NCI-H1105 treated with DMSO at 0.1 percent for 48 hours (cell line): ENCODE results near the gene CCDC177.

ENCODE experiments used
- DNase-seq: peaks from one replicate; lab custom pipeline; 2025; lab: John Stamatoyannopoulos, UW

The CCDC177 gene

DNA sequence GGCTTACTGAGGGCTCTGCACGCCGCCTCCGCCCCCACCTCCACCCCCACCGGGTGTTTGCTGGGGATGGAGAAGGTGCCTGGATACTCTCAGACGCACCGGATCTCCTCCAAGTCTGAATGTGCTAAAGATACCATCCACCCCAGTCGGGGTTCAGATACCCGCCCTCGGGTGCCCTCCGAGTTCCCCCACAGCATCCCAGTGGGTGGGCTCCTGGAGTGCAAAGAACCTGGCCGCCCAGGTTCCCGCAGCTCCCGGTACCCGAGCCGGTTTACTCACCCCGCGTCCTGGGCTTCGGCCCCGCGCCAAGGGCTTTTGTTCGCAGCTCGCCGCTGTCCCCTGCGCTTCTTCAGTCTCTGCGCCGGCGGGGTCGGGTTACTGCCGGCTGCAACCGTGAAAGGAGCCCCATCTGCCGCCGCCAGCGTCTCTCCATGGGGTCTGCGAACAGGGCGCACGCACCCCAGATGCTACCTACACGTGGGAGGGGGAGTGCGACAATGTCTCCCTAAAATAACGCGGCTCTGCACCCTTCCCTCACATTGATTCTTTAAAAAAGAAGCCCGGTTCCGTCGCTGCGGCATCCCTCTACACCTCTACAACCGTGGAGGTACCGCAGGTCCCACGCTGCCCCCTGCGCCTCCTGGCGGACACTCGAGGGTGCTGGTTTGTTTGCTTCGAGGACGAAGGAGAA, at the start of gene CCDC177:
CCDC177 (minus strand) TSS at position 609 of the 691 bp plus-strand sequence. CDS start 1,249 bp downstream, outside the sequence.
- peak; percentile 88 for DNase-seq

DNA sequence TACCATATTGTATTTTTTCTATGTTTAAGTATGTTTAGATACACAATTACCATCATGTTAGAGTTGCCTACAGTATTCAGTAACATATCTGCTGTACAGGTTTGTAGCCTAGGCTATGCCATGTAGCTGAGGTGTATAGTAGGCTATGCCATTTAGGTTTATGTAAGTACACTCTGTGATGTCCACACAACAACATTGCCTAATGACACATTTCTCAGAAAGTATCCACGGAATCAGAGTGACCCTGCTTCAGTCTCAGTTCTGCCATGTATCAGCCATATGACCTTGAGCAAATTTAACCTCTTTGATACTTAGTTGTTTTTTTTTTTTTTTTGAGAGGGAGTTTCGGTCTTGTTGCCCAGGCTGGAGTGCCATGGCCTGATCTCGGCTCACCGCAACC, 49.5 kb upstream of the CCDC177 start:
- no peak for DNase-seq

DNA sequence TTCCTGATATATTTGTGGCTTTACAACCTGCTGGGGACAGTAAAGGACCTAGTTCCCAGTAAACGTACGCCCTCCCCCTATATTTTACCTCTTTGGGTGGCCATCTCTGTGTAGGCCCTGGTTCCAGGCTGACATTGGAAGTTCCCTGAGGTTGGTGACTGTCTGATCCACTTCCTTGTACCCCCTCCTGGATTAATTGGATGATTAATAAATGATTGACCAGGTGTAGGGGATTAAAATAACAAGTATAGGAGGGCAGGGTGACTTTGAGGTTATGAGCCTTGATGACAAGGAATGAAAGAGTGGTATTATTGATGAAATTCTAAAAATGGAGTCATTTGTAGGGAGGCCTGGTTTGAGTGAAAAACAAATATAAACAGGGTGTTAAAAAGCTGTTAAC, 46.3 kb upstream of the CCDC177 start:
- no peak for DNase-seq

DNA sequence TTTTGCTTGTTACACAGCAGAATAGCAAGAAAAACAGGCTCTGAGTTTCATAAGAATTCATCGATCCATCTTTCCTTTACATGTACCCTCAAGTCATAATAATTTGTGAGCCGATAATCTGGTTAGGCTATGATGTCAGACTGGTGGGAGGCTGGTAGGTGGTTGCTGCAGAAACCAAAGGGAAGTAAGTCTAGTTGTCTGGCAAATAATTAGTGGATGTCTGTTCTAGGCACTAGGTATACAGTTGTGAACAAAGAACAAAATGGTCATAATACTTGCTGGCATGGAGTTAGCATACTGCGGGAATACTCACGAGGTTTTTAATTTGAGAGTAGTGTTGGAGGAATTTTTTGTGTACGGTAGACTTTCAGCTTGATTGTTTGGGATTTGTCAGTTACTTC, 45.5 kb upstream of the CCDC177 start:
- DNase-seq = no peak

DNA sequence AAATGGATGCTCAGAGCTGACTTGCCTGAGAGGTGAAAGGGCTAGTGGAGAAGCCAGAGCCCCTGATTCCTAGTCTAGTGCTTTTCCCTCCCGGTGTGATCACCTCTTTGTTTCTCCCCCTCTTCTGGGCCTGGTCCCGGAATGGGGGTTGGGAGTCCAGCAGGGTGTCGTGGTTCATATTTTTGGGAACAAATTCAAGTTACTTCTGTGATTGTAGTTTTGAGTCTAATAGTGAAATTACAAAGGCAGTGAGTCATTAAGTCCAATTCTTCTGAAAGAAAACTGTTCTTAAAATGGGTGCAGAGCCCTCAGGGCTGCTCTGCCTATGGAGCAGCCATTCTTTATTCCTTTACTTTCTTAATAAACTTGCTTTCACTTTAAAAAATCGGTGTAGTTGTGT, 44.3 kb upstream of the CCDC177 start:
- DNase-seq = no peak

DNA sequence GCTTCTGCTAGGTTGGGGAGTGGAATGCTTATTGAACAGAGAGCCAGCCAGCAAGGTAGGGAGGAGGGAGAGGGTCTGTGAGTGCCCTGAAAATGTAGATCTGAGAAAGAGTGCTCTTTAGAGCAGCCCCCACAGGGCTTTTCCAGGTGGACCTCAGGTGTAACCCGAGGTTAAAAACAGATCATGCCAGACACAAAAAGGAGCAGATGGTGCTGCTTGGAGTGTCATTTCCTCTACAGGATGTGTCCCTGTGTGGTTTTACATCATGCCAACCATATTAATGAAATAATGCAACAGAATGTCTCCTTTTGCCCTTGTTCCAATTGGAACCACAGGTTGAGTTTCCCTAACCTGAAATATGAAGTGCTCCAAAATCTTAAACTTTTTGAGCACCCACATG, 43.1 kb upstream of the CCDC177 start:
- no peak for DNase-seq

DNA sequence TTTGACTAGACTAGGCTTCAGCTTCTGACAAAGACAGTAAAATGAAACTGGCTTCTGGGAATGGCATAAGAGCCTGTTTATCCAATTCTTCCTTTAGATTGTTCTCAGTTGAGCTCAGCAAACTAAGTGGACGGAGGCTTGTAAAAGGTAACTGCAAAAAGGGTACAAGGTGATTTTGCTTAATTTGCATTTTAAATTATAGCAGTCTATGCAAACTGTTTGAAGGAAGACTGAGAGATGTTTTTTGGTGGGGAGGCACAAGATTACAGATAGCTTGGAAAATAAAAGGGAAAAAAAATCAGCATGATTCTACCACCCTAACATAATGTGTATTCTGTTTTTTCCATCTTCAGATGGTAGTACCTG, 41.7 kb upstream of the CCDC177 start:
- no peak for DNase-seq

DNA sequence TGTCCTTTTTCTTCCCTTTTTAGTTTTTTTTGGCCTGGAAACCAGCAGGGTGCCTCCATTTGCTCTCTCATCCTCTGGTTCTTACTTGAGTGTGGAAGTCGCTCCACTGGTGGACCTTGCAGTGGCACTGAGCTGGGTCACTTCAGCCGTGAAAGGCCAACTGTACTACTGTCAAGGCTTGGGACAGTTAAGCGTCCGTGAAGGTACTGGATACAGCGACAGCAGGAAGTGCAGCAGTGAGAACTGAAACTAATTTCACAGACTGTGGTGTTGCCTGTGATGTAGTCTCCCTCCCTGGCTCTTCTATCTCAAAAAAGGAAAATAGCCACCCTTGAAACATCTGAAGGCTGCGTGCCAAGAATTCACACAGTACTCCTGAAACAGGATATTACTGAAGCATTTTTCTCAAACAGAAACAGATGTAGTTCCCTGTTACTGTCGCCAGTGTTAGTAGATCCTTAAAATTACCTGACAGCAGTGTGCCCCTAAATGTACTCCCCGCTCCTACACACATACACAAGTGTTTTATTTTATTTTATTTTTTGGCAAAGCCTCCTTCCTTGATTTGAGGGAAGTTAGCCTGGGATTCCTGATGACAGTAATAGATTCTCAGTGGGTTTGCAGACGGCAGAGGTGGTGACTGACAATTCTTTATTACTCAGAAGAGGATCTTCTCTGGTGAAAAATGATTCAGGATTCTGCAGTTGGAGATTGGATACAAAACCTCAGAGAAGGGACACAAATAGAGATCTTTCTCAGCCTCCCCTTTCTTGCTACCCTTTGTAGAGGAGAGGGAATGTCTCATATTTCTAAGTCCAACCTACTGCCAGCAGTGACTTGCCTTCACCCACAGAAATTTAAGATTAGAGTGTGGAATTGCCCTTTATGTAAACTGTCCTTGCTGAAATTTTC, 41.1 kb upstream of the CCDC177 start:
- DNase-seq = peak; percentile 85

DNA sequence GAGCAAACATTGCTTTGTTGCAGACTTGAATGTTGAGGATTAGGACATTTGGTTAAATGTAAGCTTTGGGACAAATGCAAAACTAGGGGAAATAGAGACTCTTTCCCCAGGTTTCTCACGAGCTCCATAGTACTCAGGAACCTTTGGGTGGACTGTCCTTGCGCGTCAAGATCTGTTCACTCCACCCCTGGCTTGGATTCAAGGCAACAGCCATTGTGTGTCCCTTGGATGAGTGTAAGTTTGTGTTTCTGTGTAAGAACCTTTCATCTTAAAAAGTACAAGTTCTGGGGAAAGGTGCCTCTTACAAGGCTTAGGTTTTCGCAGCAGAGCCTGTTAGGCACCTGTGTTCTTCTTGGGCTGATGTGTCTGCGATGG, 40.4 kb upstream of the CCDC177 start:
- no peak for DNase-seq

DNA sequence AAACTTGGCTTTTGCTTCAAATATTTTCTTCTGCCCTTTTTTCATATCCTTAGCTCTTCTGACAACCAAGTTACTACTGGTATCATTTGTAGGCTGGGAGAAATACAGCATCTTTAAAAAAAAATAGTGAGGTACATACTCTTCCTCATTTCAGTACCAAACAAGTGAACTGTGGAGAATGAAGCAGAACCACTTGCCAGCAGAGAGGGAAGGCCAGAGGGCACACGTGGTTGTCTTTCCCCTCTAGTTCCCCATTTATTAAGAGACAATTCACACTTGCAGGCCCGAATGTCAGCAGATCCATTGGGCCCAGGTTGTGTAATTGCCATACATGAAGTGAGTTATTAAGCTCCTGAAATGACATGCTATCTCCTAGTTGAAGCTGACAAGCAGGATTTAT, 39.9 kb upstream of the CCDC177 start:
- DNase-seq = no peak

DNA sequence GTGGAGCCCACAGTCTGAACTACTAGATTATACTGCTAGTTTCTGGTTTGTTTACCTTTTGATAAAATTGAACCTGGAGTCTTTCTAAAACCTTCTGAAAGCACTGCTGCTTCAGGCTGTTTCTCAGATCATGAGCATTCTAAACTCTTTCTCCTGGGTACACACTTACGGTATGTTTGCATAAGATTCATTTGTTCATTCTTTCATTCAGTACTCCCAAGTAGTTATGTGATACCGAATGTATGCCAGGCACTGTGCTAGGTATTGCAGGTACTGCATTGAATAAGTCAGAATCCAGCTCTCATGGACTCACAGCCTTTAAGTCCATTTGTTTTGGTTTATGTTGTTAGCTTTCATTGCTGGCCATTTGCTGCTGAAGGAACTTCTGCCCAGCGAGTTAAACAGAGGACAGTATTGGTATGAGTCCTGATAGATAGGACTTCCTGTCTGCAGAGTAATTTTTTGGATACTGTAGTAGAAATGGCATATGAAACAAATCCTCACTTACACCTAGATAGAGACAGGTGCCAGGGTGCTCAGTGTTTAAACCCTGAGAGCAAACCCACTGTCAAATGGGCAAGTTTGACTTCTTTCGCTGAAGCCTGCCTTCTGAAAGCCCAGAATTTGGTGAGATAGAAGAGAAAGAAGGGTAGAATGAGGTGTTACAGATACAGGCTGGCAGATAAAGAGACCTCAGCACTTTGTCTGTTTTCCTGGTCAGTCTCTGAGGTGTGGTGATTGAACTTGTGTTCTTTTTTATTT, 38.8 kb upstream of the CCDC177 start:
- no peak for DNase-seq

DNA sequence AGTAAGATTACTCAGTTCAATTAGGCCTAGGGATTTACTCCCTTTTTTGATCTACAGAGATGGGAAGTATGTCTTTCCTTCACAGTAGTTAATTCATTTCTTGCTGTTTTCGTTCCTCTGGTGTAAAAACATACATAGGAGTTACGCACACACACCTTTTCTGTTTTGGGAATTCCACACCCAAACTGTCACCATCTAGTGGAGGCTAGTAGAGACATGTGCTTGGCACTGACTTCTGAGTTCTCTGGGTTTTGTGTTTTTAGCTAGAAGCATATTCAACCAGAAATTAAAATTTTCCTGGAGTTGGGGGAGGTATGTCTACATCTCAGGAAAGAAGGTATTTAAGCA, 38.1 kb upstream of the CCDC177 start:
- DNase-seq = peak; percentile 55

DNA sequence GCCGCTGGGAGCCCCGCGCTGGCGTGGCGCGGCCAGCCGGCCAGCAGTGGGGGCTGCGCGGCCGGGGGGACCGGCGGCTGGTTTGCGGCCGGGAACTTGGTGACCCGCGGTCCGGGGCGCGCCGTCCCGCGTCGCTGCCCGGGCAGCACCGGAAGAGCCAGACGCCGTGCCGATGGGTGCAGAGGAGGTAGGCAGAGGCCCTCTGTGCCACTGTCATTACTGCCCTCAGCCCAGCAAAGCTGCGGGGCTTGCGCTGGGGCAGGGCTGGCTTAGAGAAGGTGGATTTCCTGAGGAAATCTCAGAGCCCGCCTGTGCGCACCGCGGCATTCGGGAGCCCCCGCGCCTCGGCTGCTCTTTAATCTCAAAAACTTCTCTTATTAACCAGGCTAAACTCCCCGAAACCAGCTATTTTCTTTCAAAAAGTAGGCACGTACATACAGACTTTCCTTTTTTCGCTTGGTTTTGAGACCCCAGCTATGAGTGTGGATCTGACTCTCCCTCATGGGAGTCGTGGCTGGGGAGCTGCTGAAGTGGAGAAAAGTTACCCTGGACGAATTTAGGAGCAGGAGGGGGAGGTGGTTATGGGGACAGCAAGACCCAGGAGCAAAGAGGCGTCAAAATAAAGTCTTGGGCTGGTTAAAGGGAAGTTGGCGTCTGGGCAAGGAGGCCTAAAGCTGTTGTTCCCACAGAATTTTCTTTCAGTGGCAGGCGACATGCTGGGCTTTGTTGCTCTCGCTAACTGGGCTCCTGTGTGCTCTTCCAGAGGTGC, 37.5 kb upstream of the CCDC177 start:
- DNase-seq = peak; percentile 55

DNA sequence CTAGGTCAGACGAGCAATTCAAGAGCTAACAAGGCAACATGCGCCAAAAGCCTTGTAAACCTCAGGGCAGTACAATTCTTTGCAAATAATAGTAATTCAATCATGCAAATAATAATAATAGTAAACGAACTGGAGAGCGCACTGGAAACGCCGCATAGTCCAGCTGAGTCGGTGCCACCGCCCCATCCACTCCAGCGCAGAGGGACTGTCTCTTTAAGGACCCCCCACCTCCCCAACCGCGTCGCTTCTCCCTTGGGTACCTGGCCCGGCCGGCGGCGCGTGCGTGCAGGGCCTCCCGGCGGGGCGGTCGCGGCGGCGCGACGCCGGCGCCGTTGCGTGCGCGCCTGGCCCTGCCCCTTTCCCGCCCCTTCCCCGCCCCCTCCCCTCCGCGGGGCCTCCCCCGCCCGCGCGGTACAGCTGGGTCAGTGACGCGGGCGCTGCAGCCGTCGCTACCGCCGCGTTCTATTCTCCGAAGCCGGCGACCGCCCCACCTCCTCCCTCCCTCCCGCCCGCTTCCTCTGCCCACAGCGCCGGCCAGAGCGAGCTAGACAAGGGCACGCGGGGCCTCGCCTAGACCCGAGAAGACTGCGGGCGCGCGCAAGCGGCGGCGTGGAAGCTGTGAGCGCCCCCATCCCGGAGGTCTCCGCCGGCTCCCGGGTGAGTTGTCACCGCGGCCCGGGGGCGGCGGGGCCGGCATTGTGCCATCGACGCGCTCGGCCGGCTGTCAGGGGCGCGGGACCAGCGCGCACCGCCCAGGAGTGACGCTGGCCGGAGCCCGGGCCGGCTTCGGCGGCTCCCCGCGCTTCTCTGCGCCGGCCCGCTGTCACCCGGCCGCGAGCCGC, 36.7 kb upstream of the CCDC177 start, which contains the start of gene SUSD6:
SUSD6 (plus strand) TSS at position 425 of the 842 bp plus-strand sequence. CDS start 46,997 bp downstream, outside the sequence.
- DNase-seq = peak; percentile 90

DNA sequence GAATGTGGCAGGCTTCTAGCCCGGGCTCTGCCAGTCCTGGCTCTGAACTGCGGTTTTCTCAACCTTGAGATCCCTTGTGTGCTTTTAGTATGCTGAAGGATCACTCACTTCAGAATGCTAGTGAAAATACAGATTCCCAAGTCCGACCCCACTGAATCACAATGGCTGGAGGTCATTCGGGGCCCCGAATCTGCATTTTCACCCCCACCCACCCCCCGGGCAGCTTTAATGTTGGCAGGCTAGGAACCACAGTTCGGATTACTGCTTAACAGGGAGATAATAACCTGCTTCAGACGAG, 36.2 kb upstream of the CCDC177 start:
- DNase-seq = no peak

DNA sequence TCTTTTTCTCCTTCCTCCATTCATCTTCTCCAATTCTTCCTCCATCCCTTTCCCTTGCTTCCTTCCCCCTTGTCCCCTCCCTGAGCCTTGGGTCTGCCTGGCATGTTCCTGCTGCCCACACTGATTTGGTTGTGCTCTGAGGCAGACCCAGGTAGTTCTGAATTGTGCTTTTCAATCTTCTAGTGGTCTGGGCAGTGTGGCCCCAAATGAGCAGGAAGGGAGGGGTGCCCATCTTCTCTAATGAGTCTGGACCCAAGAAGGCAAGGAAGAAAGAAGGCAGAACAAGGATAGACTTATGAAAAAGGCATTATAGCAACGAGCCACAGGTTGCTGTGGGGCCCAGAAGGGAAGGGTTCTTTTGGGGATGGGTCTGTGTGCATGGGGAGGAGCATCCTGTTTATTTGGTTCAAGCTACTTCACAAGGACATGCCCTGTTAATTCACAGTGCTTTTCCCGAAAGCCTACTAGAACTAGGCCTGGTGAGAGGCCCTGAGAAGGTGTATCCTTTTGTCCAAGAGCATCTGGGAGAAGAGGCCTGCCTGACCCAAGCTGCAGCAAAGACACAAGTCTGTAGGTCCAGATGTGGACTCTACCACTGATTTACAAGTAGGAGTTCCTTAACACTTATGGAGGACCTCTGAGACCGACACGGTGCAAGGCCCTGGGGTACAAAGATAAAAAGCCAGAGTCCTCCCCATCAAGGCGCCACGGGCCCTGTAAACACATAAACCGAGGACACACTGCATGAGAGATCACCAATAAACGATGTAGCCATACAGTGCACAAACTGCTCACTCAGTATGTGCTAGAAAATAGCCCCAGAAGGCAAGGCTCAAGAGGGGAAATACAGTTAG, 35.6 kb upstream of the CCDC177 start:
- DNase-seq = no peak

DNA sequence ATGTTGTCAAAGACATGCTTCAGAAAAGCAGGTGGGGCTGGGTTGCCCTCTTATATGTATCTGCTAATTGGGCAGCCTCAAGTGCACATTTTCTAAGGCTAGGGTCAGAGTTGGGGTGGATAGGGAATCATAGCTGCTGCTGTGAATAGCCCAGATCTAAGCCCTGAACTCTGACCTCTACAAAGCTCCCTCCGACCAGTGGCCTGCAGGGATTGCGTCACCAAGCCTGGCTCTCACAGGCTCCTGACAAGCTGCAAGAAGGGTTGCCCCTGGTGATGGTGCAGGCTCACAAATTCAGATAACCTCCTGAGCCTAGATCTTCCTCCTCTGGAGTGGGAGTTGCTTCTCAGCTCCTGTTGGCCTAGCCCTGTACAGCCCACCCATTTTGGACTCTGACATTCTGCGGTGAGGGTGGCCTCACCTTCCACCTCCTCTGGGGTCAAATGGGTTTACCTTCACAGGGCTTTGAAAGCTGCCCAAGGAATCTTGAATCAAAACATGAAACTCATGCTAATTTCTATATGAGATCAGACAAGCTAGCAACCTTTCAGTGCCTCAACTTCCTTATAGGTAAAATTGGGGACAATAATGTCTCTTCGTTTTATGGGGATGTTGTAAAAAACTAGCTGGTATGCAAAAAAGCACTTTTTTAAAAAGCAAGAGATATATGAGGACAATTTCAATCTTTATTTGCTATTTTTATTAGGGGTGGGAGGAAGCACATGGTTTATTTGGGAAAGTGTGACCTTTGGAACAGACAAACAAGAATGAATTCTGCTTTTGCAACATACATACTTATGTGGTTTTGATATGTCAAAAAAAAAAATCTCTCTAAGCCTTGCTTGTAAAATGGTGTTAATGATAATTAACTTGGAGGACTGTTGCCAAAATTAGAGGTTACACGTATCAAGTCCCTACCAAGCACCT, 31.9 kb upstream of the CCDC177 start:
- DNase-seq = no peak

DNA sequence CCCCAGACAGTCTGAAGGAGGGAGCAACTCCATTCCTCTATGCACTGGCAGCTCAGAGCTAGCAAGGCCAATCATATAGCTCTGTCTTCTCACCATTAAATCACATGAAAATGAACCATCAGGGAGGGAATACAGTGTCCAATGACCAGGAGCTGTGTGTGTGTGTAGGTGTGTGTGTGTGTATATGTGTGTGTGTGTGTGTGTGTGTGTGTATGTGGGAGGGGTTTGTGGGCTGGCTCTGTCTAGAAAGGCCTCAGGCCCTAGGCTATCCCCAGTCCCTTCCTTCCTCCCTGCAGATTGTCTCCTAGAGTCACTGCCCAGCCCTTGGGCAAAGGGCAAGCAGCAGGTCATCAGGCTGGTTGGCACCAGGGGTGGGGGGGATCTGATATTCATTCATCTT, 31.1 kb upstream of the CCDC177 start:
- no peak for DNase-seq

DNA sequence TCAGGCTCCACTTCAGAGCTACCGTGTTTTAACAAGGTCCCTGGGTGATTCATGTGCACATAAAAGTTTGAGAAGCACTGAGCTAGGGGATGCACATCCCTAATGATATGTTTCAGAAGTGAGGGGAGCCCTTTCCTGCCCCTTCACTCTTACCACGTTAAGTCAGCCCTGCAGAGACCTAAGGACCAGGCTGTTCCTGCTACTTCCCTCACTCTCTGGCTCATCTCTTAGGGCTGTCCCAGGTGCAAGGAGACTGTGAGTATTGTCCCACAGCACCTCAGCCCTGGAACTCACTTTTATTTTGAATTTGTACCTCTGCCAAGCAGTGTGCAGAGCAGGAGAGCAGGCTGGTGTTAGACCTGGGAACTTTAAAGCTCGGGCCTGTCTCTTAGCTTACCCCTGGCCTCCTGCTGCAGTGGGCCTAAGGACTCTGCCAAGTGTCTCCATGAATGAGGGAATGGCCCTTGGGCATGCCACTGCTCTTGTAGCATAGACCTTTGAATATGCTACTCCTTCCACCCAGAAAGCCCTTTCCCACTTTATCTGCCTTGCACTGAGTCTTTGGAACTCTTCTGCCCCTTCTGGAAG, 25.7 kb upstream of the CCDC177 start:
- no peak for DNase-seq
